ENCODE measurements around the gene AHRR. TPM values are rescaled to one million over a fixed set of nuclear protein-coding genes. Genes with fewer than 3 reads are reported as not detected.

The AHRR gene
- total RNA-seq, 1 experiment from 2014 or later, result 2.2 TPM

GRCh38 chr5:337563-338130 lies 16.1 kb downstream of the AHRR start:
- H3K9me3 ChIP-seq (ENCODE audit: control insufficient read depth, low read depth, low read length), result no peaks in the 10 kb centered on the region
- DNase-seq, result peak; percentile 60
- no peak overlapping the region for H2BK20ac ChIP-seq (ENCODE audit: low read depth, low read length, poor library complexity, severe bottlenecking)
- H4K91ac ChIP-seq (ENCODE audit: insufficient read length, low read depth, low read length), result no peak overlapping the region
- no peak overlapping the region for H3T11ph ChIP-seq (ENCODE audit: low read length)
- no peak overlapping the region for H3K56ac ChIP-seq (ENCODE audit: insufficient read length, low read depth, low read length)
- no peak overlapping the region for H2AK5ac ChIP-seq (ENCODE audit: insufficient read length, low read length)
- H3K18ac ChIP-seq (ENCODE audit: insufficient read length, low read depth, low read length), result no peak overlapping the region
- H4K5ac ChIP-seq (ENCODE audit: insufficient read length, low read depth, low read length), result no peak overlapping the region
- TF ChIP-seq, protein P1, sequence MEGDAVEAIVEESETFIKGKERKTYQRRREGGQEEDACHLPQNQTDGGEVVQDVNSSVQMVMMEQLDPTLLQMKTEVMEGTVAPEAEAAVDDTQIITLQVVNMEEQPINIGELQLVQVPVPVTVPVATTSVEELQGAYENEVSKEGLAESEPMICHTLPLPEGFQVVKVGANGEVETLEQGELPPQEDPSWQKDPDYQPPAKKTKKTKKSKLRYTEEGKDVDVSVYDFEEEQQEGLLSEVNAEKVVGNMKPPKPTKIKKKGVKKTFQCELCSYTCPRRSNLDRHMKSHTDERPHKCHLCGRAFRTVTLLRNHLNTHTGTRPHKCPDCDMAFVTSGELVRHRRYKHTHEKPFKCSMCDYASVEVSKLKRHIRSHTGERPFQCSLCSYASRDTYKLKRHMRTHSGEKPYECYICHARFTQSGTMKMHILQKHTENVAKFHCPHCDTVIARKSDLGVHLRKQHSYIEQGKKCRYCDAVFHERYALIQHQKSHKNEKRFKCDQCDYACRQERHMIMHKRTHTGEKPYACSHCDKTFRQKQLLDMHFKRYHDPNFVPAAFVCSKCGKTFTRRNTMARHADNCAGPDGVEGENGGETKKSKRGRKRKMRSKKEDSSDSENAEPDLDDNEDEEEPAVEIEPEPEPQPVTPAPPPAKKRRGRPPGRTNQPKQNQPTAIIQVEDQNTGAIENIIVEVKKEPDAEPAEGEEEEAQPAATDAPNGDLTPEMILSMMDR (conservative IDR thresholded peaks at IDR 0.05), result peak; percentile 68; the same call in 2 of the 3 replicates
- no peak overlapping the region for H2BK120ac ChIP-seq (ENCODE audit: low read depth, low read length, poor library complexity, severe bottlenecking)
- H2BK12ac ChIP-seq (ENCODE audit: insufficient read length, low read depth, low read length), result no peak overlapping the region
- no peaks in the 10 kb centered on the region for H3K79me1 ChIP-seq (ENCODE audit: insufficient read depth, low read depth, low read length, poor library complexity, severe bottlenecking)
- WGBS (ENCODE audit: extremely low coverage, insufficient read length, low lambda C conversion rate), result no CpG with 5 or more reads among the region's 12 CpGs
- H3K27ac ChIP-seq (ENCODE audit: insufficient read length, low read depth, low read length), result no peak overlapping the region
- H4K8ac ChIP-seq (replicated peaks; ENCODE audit: insufficient read length, low read depth, low read length), result no peak overlapping the region
- no peak overlapping the region for H2AFZ ChIP-seq (ENCODE audit: low read length)
- H3K4me1 Mint-ChIP-seq, result peaks cover 3 to 5% of the 10 kb centered on the region in 2 experiments; a peak in 3 of 4 replicates
- no peaks in the 10 kb centered on the region for H3K36me3 Mint-ChIP-seq (ENCODE audit: insufficient read depth in 1 of 3, low read depth in 3 of 3)
- H3K4ac ChIP-seq (ENCODE audit: low read depth, low read length), result no peak overlapping the region
- H3K79me2 ChIP-seq (ENCODE audit: insufficient read depth, low read length), result no peaks in the 10 kb centered on the region
- no peak overlapping the region for H3K27ac Mint-ChIP-seq
- H2BK15ac ChIP-seq (ENCODE audit: low read depth, low read length), result no peak overlapping the region
- no peak overlapping the region for H3K4me3 Mint-ChIP-seq
- H3K27me3 ChIP-seq (ENCODE audit: insufficient read depth, low read length), result no peaks in the 10 kb centered on the region
- H3K23ac ChIP-seq (ENCODE audit: insufficient read length, low read depth, low read length), result no peak overlapping the region
- H3K9ac ChIP-seq (ENCODE audit: extremely low read depth, insufficient read length, low read length), result no peak overlapping the region
- H3K14ac ChIP-seq (ENCODE audit: insufficient read depth, low read length), result no peak overlapping the region
- H3K4me2 ChIP-seq (ENCODE audit: insufficient read depth, insufficient read length, low read length), result no peak overlapping the region
- no peaks in the 10 kb centered on the region for H4K20me1 ChIP-seq (ENCODE audit: control insufficient read depth, insufficient read depth, insufficient read length)
- peaks cover 46% of the 10 kb centered on the region for H3K27me3 Mint-ChIP-seq (ENCODE audit: low read depth)
- no peaks in the 10 kb centered on the region for H3K4me1 ChIP-seq (ENCODE audit: insufficient read depth, low read length)
- no peak overlapping the region for H2BK5ac ChIP-seq (ENCODE audit: insufficient read length, low read length)
- no peaks in the 10 kb centered on the region for H3K23me2 ChIP-seq (ENCODE audit: insufficient read length, low read depth, low read length, poor library complexity, severe bottlenecking)
- H3K9me3 Mint-ChIP-seq, result peaks cover 0 to 4% of the 10 kb centered on the region in 2 experiments; a peak in 1 of 5 replicates
